GM19397 (cell line): ENCODE results near the gene TNFRSF18.

Experiments used
- ATAC-seq: cut with Tn5 transposase; IDR thresholded peaks from one replicate; pipeline ENCODE4 v1.9.1; 2021; ENCODE audit warnings: mild to moderate bottlenecking, moderate library complexity; ENCODE audit not compliant: unreplicated experiment

The TNFRSF18 gene

DNA sequence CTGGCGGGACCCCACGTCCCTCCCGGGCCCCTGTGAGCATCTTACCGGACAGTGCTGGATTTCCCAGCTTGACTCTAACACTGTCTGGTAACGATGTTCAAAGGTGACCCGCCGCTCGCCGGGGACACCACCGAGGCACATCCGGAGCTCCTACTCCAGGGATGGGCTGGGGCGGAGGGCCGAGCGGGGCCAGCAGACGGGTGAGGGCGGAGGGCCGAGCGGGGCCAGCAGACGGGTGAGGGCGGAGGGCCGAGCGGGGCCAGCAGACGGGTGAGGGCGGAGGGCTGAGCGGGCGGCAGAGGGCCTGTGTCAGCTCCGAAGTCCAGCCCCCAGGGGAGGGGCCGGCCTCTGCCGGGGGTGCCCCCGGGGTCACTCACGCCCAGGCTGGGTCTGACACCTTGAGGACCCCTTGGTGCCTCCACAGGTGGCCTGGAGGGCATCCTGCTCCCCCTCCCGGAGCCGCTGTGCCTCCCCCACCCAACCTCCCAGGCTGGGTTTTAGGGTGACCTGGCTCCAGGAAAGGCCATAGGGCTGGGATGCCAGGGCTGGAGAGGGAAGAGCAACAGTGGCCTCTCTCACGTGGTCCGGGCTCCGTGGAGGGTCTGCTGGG, 38.4 kb downstream of the TNFRSF18 start:
- no peak for ATAC-seq

DNA sequence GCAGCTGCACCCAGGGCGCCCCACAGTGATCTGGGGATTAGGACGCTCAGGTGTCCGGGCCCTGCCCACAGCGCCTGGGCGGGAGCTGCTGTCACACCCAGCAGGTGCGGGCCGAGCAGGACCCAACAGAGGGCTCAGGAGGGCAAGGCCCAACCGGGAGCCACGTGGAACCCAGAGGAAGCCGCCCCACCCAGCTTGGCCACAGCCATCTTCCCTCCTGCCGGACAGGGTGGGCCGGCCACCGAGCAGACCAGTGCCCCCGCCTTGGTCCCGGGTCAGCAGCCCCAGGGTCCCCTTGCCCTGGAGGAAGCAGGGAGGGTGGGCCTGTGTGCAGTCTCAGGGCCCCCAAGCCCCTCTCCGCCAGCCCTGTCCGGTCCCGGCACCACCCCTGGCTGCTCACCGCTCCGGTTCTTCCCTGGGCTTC, 39.0 kb downstream of the TNFRSF18 start:
- ATAC-seq = no peak

DNA sequence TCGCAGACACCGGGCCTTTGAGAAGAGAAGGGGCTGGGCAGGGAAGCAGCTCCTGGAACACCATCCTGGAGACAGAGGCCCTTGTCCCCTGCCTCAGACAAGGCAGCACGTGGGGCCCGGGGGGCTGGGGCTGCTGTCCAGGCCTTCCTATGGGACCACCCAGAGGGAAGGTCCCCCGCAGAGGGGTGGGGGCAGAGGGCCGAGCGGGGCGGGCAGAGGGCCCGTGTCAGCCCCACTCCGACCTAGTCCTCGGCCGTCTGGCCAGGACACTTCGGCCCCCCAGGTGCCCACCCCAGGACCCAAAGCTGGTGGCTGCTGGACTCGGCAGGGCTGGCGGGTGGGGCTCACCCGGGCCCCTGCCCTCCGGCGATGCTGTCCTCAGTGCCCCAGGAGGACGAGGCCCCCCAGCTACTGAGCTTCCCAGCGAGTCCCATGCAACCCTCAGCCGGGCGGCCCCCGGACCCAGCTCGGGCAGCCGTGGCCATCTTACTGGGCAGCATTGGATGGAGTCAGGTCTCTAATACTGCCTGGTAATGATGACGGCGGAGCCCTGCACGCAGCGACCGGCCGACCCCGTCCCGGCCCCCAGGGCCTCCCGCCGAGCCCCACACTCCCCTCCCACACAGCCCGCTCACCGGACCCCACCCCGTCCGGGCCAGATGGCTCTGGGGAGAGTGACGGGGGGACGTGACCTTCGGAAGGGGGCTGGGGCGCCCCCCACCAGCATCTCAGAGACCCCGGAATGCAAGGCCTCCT, 39.6 kb downstream of the TNFRSF18 start:
- ATAC-seq = no peak

DNA sequence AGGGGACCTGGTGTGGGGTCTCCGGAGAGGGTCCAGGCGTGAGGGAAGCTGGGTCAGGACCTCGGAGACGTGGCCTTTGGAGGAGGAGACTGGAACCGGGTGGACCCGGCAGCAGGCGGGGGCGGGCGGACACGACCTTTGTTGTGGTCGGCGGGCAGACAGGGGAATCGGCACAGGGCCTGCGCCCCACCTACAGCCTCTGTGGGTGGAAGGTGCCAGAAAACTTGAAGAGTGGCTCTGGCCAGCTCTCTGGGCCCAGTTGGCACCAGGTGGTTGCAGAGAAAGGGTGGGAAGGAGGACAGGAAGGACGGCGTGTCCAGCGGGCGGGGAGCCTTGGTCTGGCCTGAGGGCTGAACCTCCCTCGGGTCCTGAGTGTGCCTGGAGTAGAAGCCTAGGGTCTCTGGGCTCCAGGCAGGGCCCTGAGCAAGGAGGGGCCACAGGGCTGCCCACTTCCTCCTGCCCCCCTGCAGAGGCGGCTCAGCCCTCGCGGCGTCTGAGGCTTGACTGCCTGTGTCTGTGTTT, 40.4 kb downstream of the TNFRSF18 start:
- ATAC-seq = no peak

DNA sequence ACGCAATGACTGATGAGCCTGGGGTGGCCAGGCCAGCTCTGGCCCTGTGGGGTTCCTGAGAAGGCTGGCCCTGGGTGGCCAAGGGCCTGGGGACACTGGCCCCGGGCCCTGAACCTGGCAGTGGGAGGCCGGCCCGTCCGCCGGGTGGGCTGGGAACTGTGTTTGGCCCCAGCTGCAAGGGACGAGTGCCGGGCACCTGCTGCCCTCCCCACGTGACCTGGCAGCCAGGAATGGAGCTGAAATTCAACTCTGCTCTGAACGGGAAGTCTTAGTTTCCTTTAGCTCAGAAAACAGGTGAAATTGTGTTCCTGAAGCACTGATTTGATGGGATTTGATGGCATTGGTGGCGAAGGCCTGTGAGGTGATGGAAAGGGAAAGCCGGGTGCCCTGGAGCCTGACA, 40.9 kb downstream of the TNFRSF18 start:
- ATAC-seq = no peak

DNA sequence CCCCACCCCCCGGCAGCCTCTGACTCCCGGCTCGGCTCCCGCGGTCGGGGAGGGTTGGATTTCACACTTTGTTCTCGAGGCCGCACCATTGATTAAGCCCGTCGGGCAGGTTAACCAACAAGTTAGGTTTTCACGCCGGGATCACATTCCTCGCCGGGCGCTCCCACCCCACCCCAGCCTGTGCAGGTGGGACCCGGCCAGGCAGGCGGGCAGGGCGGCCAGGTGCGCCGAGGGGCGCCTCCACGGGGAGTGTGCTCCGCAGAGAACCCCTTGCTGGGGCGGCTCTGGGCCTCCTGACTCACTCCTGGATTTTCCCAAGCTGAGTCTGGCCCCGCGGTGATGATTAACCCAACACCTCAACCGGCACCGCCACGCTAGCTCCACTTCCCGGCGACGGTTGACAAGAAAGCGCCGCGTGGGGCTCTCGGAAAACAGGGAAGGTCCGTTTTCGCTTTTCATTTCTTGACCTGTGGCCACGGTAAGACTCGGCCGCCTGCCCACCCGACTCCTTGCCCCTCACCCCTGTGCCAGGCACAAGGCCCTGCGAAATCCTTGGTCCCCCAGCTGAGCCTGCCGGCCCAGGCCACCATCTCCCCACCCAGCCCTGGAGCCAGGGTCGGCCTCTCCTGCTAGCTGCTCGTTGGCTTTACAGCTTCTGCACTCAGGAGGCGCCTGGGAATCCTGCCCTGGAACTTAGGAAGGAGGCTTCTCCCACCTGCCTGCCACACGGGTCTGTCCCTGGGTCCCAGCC, 41.5 kb downstream of the TNFRSF18 start:
- ATAC-seq = no peak

DNA sequence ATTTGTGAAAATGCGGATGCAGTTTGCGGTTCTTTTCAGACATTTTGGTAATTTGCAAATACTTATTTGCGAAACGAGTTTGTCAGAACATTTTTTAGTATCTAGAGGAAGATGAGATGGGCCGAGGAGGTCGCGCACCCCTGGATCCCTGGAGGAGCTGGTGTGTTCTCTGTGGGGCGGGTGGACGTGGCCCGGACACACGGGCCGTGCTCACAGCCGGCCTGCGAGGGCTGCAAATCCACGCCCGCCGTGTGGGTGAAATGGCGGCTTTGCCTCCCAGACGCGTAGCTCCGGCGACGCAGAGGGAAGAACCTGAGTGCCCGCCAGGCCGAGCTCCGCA, 42.1 kb downstream of the TNFRSF18 start:
- ATAC-seq = no peak

DNA sequence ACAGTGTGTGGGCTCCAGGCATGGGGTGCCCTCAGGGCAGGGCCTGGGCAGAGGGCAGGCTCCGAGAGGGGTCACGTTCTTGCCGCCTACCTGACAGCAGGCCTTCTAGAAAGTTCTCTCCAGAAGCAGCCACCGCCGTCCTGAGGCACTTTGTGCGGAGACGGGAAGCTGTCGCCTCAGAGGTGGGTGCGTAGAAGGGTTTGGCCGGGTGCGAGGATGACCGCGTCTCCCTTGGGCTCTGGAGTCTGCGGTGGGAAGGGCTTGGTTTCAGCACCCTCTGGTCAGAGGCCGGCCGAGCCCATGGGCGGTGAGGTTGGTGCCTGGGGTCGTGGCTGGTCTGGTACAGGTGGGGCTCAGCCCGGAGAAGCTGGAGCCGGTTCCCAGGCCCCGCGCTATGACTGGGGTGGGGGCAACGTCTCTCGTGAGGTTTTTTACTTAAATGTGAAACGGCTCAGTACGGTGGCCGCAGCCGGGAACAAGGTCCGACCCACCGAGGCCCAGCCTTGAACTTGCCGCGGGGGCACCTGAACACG, 42.8 kb downstream of the TNFRSF18 start:
- no peak for ATAC-seq

DNA sequence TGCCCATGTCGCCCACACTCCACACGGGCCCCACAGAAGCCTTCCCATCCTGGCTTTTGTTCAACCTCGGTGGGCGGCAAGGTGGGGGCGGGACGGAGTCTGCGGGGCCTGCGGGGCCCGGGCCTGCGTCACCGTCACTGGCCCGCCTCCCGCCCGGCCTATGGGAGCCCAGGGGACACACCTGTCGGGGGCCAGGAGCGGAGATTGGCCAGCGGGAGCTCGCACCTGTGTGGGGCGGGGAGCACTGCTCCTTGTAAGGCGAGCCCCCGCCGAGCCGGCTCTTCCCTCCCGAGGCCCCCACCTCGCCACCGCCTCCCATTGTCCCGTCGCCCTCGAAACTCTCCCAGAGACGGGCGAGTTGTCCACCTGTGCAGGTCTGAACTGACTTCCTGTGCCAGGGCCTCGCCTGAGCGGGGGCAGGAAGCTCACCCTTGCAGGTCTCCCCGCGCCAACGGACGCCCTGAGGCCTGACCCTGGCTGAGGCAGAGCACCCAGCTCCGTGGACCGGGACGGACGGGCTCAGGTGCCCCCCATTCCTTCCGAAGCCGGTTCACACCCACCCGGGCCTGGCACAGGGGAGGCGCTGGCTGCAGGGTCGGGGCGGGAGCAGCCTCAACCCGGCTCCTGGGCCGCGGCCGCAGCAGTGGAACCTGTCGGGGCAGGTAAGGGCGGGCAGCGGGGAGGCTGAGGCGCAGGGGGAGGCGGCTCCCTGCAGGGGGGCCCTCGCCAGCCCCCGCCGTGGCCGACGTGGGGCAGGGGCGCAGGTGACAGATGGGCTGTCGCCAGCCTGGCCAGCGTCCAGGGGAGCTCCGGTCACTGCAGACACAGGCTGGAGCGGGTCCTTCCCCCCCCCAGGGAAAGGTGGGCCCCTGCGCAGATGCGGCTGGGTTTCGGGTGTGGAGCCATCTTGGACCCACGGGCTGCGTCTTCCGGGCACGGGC, 43.5 kb downstream of the TNFRSF18 start:
- ATAC-seq = no peak

DNA sequence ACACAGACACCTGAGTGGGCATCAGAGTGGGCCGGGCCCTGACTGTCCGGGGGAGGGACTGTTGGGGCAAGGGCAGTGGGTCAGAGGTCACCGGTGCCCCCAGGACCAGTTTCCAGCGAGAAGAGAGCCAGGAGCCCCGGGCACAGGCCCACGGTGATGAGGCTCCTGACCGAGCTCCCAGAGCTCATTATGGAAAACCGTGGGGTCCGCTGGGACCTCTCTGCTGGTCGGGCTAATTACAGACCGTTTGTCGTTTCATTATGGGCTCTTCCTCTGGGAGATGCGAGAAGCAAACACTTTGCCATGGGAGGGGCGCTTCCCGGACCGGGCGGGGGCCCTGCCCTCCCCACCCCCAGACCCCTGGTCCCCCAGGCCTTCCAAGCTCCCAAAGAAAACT, 44.7 kb downstream of the TNFRSF18 start:
- no peak for ATAC-seq

DNA sequence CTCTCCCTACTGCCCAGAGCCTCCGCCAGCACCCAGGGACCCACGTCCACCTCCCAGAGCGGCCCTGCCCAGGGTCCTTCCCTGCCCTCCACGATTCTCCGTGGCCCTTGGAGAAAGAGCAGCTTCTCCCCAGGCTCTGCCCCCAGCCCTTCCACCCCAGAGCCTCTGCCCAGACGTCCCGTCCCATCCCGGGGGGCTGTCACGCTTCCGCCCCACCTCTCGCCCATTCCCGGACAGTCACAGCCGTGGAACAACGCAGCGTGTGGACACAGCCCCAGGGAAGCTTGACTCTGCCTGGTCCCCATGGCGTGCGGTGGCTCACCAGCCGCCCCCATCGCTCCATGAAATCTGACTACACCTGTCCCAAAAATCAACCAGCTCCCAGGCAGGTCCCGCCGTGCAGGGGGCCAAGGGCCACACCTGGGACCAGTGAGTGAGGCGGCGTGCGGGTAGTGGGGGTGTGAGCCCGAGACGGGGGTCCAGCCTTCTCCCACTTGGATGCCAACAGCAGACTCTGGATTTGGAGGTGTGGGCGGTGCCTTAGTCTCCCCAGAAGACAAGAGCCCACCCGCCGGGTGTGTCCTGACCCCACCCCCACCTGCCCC, 45.2 kb downstream of the TNFRSF18 start:
- ATAC-seq = no peak

DNA sequence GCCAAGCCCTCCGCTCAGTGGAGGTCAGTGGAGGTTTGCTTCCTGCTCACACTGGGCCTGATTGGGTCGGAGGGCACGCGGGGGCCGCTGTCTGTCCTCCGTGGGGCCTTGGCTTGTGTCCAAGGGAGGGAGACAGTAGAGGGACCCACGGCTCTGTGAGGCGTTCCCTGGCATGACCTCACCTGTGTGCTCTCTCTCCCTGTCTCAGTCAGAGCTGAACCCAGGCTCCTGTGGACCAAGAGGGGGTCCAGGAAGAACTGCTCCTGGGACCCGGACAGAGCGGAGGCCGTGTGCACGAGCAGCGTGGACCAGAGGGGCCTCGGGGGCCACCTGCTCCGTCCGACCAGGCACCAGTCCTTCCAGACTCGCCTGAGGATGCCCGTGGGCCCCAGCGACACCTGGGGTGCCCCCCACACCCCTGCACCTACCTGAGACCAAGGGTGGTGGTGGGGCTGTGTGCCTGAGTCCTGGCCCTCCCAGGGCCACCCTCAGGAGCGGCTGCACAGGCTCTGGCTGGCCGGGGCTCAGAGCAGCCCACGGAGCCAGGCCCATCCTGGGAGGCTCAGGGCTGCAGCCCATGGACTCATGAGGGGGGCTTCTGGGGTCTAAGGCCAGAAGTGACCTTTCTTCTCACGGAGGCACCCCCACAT, 46.0 kb downstream of the TNFRSF18 start:
- ATAC-seq = no peak

DNA sequence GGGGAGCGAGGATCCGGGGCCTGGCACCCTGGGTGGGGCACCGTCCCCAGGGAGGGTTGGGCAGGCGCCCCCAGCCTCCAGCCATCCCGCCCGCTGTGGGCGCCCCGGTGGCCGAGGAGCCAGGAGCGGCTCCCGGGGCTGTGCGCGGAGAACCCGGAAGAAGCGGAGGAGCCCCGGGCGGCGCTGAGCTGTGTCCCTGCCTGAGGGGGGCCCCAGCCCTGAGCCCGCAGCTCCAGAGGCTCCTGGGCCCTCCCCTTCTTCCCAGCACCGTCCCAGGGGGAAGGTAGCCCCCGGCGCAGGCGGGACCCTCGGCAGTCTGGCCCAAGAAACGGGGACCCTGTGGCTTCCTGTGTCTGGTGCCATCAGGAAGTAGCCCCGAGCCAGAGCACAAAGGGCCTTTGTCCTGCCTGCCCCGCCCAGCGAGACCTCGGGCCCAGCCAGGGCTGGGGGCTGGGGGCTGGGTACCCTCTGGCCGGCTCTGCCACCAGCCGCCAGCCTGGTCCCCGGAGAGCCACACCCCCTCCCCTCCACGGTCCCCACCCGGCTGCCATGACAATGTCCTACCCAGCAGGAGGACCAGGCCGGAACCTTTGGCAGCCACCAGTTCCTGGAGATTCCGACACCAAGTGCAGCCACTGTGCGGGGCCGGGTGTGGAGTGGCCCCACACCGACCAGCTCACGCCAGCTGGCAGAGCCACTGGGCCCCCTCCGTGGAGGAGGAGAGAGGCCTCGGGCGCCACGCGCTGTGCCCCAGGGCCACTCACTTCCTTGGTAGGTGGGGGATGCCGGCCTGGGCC, 48.3 kb downstream of the TNFRSF18 start:
- no peak for ATAC-seq

DNA sequence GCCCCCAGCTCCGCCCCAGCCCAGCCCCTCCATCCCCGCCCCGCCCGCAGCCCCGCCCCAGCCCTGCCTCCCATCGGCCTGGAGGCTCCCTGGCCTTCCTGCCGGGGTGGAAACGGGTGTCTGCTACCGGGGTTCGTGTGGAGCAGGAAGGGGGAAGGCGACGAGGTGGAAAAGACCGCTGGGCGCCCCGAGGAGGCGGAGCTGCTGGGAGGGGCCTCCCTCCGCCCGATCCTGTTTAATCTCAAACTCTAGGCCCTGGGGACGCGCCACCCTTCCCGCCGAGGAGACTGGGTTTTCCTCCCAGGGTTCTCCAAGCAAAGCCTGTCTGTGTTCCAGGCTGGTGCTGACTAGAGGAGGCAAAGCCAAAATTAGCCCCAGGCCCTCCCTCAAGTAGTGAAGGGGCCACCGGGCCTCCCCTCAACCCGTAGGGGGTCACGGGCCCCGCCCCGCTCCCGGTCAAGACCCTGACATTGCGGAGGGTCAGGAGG, 48.9 kb downstream of the TNFRSF18 start:
- ATAC-seq = no peak

DNA sequence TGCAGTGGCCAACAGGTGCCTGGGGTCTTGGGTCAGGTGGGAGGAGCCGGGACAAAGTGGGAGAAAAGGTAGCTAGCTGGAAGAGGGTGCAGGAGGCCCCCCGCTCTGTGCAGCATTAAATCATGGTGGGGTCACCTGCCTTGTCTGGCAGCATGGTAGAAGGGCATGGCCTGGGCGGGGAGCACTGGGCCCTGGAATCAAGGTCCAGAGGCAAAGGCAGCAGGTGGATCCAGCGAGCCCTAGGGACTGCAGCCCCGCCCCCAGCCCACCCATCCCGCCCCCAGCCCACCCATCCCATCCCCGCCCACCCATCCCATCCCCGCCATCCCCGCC, 49.4 kb downstream of the TNFRSF18 start:
- ATAC-seq = no peak

DNA sequence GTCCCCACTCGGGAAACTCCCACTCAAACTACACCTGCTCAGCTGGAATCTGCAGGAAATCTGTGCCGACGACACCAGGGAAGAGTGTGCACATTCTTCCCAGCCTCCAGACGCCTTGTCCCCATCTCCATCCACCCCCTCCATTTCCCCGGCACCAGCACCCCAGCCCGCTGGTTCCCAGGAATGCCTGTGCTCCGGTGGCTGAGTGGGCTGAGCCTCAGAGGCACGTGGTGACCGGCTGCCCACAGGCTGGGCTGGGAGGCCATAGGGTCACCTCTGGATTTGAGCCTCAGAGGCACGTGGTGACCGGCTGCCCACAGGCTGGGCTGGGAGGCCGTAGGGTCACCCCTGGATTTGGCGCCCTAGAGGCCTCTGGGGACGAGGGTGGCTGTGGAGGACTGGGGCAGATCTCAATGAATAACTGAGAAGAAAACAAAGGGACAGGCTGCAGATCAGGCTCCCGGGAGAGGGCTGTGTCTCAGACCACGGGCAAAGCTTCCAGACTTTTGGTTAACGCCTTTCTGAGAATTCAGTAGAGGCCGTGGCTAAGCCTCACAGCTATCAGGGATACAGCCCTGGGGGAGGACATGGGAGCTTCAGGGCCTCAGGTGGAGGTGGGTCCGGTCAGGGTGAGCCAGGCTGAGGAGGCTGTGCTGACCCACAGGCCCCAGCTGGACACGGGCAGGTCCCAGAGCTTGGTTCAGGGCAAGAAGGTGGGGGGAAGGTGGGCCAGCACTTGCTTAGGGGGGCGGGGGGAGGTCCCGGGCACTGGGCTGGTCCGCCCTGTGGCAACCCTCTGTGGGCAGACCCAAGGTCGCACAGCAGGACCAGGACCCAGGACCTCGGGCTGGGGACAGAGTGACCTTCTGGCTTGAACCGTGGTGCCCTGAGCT, 50.0 kb downstream of the TNFRSF18 start:
- ATAC-seq = no peak

DNA sequence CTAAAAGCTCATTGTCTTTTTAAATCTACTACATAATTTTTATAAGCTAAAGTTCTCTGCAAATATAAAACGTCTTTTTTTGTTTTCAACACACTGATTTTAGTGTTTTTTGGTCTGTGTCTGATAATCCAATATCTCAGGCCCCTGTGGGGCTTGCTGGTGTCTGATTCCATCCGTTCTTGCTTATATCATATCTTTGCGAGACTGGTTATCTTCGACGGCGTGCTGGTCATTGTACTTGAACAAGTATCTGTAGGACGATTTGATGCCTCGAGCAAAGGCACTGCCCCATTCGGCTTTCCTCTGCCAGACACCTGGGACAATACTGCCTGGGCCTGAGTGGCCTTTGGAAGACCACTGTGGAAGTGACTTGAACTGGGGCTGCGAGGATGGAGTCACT, 51.1 kb downstream of the TNFRSF18 start:
- no peak for ATAC-seq

DNA sequence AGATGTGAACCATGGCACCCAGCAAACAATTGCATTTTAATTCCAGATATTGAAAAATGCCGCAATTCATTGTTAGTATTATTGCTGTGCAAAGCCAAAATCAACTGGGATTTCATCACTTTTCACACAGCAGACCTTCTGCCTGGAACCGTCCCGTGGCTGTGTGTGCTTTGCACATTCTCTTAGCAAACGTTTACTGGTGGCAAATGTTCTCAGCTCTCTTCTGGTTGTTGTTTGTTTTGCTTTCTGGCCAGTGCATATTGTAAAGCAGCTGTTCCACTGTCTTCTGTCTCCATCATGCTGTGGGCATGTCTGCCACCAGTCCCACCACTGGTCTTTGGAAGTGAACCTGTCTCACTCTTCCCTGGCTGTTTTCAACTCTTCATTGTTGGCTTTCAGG, 52.5 kb downstream of the TNFRSF18 start:
- ATAC-seq = no peak
